ENCODE data around the gene ANKRD28. TPM values are rescaled to one million over a fixed set of nuclear protein-coding genes. Genes with fewer than 3 reads are reported as not detected.

ANKRD28 gene
- total and polyA plus RNA-seq, 2 of the 13 experiments (the other 11 are each of a cell fraction or from before 2014, with no cell fraction given), result 21.0 to 28.9 TPM

DNA sequence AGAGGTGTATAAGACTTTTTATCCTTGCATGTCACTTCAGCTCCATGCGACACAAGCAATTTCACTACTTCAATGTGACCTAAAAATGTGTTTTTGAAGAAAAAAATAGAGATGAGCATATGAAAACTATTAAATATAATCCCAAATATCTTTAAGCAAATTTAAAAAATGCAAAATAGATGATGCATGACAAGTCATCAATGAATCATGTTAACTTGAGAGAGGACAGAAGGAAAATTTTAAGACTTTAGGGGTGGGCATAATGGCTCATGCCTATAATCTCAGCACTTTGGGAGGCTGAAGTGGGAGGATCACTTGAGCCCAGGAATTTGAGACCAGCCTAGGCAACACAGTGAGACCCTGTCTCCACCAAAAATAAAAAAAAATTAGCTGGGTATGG, 73.3 kb downstream of the ANKRD28 start:
- peaks cover 18% of the 10 kb centered on the region for H3K4me1 ChIP-seq (ENCODE audit: insufficient read depth, low read length)
- intact Hi-C loops (cut with micrococcal nuclease; ENCODE audit: unreplicated experiment) (no loop called here), in situ Hi-C loops (cut with HindIII; ENCODE audit: extremely low pct_ligation_motif_present, low pct_unique_long_range_greater_than_20kb) (no loop called here)
- no peak overlapping the region for H3K9ac ChIP-seq (ENCODE audit: insufficient read depth, low read depth, low read length)
- H3K27ac ChIP-seq (ENCODE audit: extremely low read length, insufficient read depth, low read length), result no peak overlapping the region
- no peak for ATAC-seq
- no peaks in the 10 kb centered on the region for H3K9me3 ChIP-seq (ENCODE audit: low read length)
- H4K20me1 ChIP-seq (ENCODE audit: insufficient read depth, low read length), result no peaks in the 10 kb centered on the region
- H3K4me2 ChIP-seq (ENCODE audit: low read depth, low read length), result no peak overlapping the region
- 100% methylated on average over 1 of the region's 1 CpG for WGBS (ENCODE audit: low lambda C conversion rate)
- no peak for DNase-seq (ENCODE audit: low spot score)
- H2AFZ ChIP-seq (ENCODE audit: low read length), result no peak overlapping the region
- no peak for FAIRE-seq
- TF ChIP-seq, protein P1, sequence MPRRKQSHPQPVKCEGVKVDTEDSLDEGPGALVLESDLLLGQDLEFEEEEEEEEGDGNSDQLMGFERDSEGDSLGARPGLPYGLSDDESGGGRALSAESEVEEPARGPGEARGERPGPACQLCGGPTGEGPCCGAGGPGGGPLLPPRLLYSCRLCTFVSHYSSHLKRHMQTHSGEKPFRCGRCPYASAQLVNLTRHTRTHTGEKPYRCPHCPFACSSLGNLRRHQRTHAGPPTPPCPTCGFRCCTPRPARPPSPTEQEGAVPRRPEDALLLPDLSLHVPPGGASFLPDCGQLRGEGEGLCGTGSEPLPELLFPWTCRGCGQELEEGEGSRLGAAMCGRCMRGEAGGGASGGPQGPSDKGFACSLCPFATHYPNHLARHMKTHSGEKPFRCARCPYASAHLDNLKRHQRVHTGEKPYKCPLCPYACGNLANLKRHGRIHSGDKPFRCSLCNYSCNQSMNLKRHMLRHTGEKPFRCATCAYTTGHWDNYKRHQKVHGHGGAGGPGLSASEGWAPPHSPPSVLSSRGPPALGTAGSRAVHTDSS (CRISPR knock-in tag; conservative IDR thresholded peaks at IDR 0.05), result no peak
- TF ChIP-seq TEAD2 (CRISPR knock-in tag; IDR thresholded peaks at IDR 0.05) (no peak), NRL (CRISPR knock-in tag; IDR thresholded peaks at IDR 0.05; ENCODE audit: borderline replicate concordance) (no peak), ZFX (CRISPR knock-in tag; IDR thresholded peaks at IDR 0.05; ENCODE audit: low read depth) (no peak), ZNF3 (CRISPR knock-in tag; IDR thresholded peaks at IDR 0.05) (no peak), STAG1 (CRISPR knock-in tag; IDR thresholded peaks at IDR 0.05) (no peak), ATAD3A (CRISPR knock-in tag; IDR thresholded peaks at IDR 0.05) (no peak), RFX1 (IDR thresholded peaks at IDR 0.05) (no peak), GATAD2A (CRISPR knock-in tag; IDR thresholded peaks at IDR 0.05) (no peak), JUND (CRISPR knock-in tag; IDR thresholded peaks at IDR 0.05) (no peak)
- TF ChIP-seq, protein P2, sequence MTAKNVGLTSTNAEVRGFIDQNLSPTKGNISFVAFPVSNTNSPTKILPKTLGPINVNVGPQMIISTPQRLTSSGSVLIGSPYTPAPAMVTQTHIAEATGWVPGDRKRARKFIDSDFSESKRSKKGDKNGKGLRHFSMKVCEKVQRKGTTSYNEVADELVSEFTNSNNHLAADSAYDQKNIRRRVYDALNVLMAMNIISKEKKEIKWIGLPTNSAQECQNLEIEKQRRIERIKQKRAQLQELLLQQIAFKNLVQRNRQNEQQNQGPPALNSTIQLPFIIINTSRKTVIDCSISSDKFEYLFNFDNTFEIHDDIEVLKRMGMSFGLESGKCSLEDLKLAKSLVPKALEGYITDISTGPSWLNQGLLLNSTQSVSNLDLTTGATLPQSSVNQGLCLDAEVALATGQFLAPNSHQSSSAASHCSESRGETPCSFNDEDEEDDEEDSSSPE (CRISPR knock-in tag; IDR thresholded peaks at IDR 0.05), result no peak
- TF ChIP-seq, protein P3, sequence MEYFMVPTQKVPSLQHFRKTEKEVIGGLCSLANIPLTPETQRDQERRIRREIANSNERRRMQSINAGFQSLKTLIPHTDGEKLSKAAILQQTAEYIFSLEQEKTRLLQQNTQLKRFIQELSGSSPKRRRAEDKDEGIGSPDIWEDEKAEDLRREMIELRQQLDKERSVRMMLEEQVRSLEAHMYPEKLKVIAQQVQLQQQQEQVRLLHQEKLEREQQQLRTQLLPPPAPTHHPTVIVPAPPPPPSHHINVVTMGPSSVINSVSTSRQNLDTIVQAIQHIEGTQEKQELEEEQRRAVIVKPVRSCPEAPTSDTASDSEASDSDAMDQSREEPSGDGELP (IDR thresholded peaks at IDR 0.05; ENCODE audit: borderline replicate concordance, low read depth), result no peak
- TF ChIP-seq, protein P4, sequence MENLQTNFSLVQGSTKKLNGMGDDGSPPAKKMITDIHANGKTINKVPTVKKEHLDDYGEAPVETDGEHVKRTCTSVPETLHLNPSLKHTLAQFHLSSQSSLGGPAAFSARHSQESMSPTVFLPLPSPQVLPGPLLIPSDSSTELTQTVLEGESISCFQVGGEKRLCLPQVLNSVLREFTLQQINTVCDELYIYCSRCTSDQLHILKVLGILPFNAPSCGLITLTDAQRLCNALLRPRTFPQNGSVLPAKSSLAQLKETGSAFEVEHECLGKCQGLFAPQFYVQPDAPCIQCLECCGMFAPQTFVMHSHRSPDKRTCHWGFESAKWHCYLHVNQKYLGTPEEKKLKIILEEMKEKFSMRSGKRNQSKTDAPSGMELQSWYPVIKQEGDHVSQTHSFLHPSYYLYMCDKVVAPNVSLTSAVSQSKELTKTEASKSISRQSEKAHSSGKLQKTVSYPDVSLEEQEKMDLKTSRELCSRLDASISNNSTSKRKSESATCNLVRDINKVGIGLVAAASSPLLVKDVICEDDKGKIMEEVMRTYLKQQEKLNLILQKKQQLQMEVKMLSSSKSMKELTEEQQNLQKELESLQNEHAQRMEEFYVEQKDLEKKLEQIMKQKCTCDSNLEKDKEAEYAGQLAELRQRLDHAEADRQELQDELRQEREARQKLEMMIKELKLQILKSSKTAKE (CRISPR knock-in tag; IDR thresholded peaks at IDR 0.05; ENCODE audit: borderline replicate concordance), result no peak
- TF ChIP-seq, protein P5, sequence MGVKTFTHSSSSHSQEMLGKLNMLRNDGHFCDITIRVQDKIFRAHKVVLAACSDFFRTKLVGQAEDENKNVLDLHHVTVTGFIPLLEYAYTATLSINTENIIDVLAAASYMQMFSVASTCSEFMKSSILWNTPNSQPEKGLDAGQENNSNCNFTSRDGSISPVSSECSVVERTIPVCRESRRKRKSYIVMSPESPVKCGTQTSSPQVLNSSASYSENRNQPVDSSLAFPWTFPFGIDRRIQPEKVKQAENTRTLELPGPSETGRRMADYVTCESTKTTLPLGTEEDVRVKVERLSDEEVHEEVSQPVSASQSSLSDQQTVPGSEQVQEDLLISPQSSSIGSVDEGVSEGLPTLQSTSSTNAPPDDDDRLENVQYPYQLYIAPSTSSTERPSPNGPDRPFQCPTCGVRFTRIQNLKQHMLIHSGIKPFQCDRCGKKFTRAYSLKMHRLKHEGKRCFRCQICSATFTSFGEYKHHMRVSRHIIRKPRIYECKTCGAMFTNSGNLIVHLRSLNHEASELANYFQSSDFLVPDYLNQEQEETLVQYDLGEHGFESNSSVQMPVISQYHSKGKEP (CRISPR knock-in tag; IDR thresholded peaks at IDR 0.05), result no peak
- no TSS peak for BruUV-seq (replicated peaks)
- no peaks in the 10 kb centered on the region for H3K27me3 ChIP-seq (ENCODE audit: control insufficient read depth in 1 of 2, insufficient read depth in 2 of 2, low read length in 2 of 2)
- H3K36me3 ChIP-seq (replicated peaks in 1 of 2; ENCODE audit: control insufficient read depth in 1 of 2, insufficient read depth in 2 of 2, low read length in 2 of 2), result peaks cover 12 to 41% of the 10 kb centered on the region in 2 experiments
- CTCF ChIA-PET (ENCODE audit: low intra/inter-chr PET ratio, low total read pairs), result no interaction called here
- H3K79me2 ChIP-seq (ENCODE audit: insufficient read depth, low read length), result no peaks in the 10 kb centered on the region
- POLR2A ChIA-PET, result no interaction called here
- H3K4me3 ChIP-seq (replicated peaks in 1 of 3; ENCODE audit: insufficient read depth in 1 of 3, low read depth in 2 of 3, low read length in 3 of 3), result no peak overlapping the region

Data from HepG2 (cell line).